H9 (cell line): Measurements from ENCODE around the gene KIF21A. TPM values are rescaled to one million over a fixed set of nuclear protein-coding genes. Genes with fewer than 3 reads are reported as not detected.

Source experiments
- DNase-seq: peaks from one replicate; pipeline ENCODE4 v3.0.0-alpha.2; 2017
- H2AFZ ChIP-seq: one replicate; pipeline ENCODE4 v1.6.1; 2013; ENCODE audit warnings: mild to moderate bottlenecking, low read length, control low read depth, moderate library complexity
- H2AK5ac ChIP-seq: 2 replicates; pipeline ENCODE4 v1.6.1; 2013; ENCODE audit warnings: low read length, control low read depth, mixed read lengths; ENCODE audit not compliant: insufficient read length
- H2BK120ac ChIP-seq: one replicate; pipeline ENCODE4 v1.6.1; 2013; ENCODE audit warnings: low read depth, mild to moderate bottlenecking, low read length, control low read depth, inconsistent platforms; ENCODE audit not compliant: poor library complexity, severe bottlenecking
- H2BK12ac ChIP-seq: 2 replicates; pipeline ENCODE4 v1.6.1; 2013; ENCODE audit warnings: low read length, control low read depth, mixed read lengths, low read depth; ENCODE audit not compliant: insufficient read length
- H2BK15ac ChIP-seq: 2 replicates; pipeline ENCODE4 v1.6.1; 2013; ENCODE audit warnings: low read depth, low read length, control low read depth
- H2BK20ac ChIP-seq: one replicate; pipeline ENCODE4 v1.6.1; 2013; ENCODE audit warnings: low read depth, mild to moderate bottlenecking, low read length, control low read depth, inconsistent platforms; ENCODE audit not compliant: poor library complexity, severe bottlenecking
- H2BK5ac ChIP-seq: 2 replicates; pipeline ENCODE4 v1.6.1; 2013; ENCODE audit warnings: low read length, control low read depth, mixed read lengths; ENCODE audit not compliant: insufficient read length
- H3K14ac ChIP-seq: 2 replicates; pipeline ENCODE4 v1.6.1; 2013; ENCODE audit warnings: low read length, control low read depth; ENCODE audit not compliant: insufficient read depth
- H3K18ac ChIP-seq: 2 replicates; pipeline ENCODE4 v1.6.1; 2013; ENCODE audit warnings: low read depth, mild to moderate bottlenecking, mixed read lengths, low read length, control low read depth; ENCODE audit not compliant: insufficient read length
- H3K23ac ChIP-seq: 2 replicates; pipeline ENCODE4 v1.6.1; 2013; ENCODE audit warnings: low read length, control low read depth, mixed read lengths, low read depth; ENCODE audit not compliant: insufficient read length
- H3K23me2 ChIP-seq: 2 replicates; pipeline ENCODE4 v1.6.1; 2013; ENCODE audit warnings: low read depth, mild to moderate bottlenecking, mixed read lengths, low read length, control low read depth; ENCODE audit not compliant: insufficient read length, poor library complexity, severe bottlenecking
- H3K27ac ChIP-seq: 2 replicates; pipeline ENCODE4 v1.5.1; 2013; ENCODE audit warnings: low read length, control low read depth, mixed read lengths, low read depth; ENCODE audit not compliant: insufficient read length
- H3K27me3 ChIP-seq: 2 replicates; pipeline ENCODE4 v1.6.1; 2013; ENCODE audit warnings: low read length, control low read depth, inconsistent platforms; ENCODE audit not compliant: insufficient read depth
- H3K4ac ChIP-seq: 2 replicates; pipeline ENCODE4 v1.6.1; 2013; ENCODE audit warnings: low read depth, mild to moderate bottlenecking, control low read depth, inconsistent platforms, low read length, moderate library complexity
- H3K4me1 ChIP-seq: 2 replicates; pipeline ENCODE4 v1.6.1; 2013; ENCODE audit warnings: low read length, control low read depth, inconsistent platforms; ENCODE audit not compliant: insufficient read depth
- H3K4me2 ChIP-seq: 2 replicates; pipeline ENCODE4 v1.6.1; 2013; ENCODE audit warnings: low read length, control low read depth, mixed read lengths; ENCODE audit not compliant: insufficient read length, insufficient read depth
- H3K56ac ChIP-seq: 2 replicates; pipeline ENCODE4 v1.6.1; 2013; ENCODE audit warnings: low read depth, mild to moderate bottlenecking, mixed read lengths, low read length, control low read depth; ENCODE audit not compliant: insufficient read length
- H3K79me1 ChIP-seq: 2 replicates; pipeline ENCODE4 v1.6.1; 2013; ENCODE audit warnings: low read depth, mild to moderate bottlenecking, moderate library complexity, low read length, control low read depth, inconsistent platforms; ENCODE audit not compliant: insufficient read depth, poor library complexity, severe bottlenecking
- H3K79me2 ChIP-seq: 2 replicates; pipeline ENCODE4 v1.6.1; 2013; ENCODE audit warnings: low read length, control low read depth, inconsistent platforms; ENCODE audit not compliant: insufficient read depth
- H3K9ac ChIP-seq: 2 replicates; pipeline ENCODE4 v1.6.1; 2013; ENCODE audit warnings: low read length, control low read depth, mixed read lengths; ENCODE audit not compliant: insufficient read length; ENCODE audit errors: extremely low read depth
- H3K9me3 ChIP-seq: one replicate; pipeline ENCODE4 v1.6.1; 2013; ENCODE audit warnings: low read depth, low read length, inconsistent platforms; ENCODE audit not compliant: control insufficient read depth
- H3T11ph ChIP-seq: one replicate; pipeline ENCODE4 v1.6.1; 2013; ENCODE audit warnings: mild to moderate bottlenecking, low read length, control low read depth, inconsistent platforms
- H4K20me1 ChIP-seq: one replicate; pipeline ENCODE4 v1.6.1; 2013; ENCODE audit not compliant: control insufficient read depth, insufficient read length, insufficient read depth
- H4K5ac ChIP-seq: 2 replicates; pipeline ENCODE4 v1.6.1; 2013; ENCODE audit warnings: low read depth, mild to moderate bottlenecking, mixed read lengths, low read length, control low read depth; ENCODE audit not compliant: insufficient read length
- H4K8ac ChIP-seq: replicated peaks from 2 replicates; pipeline ENCODE4 v1.6.1; 2013; ENCODE audit warnings: low read length, control low read depth, mixed read lengths, low read depth; ENCODE audit not compliant: insufficient read length
- H4K91ac ChIP-seq: 2 replicates; pipeline ENCODE4 v1.6.1; 2013; ENCODE audit warnings: low read depth, mild to moderate bottlenecking, moderate library complexity, mixed read lengths, low read length, control low read depth; ENCODE audit not compliant: insufficient read length
- H3K27ac Mint-ChIP-seq, 3 experiments: 2 replicates in 2 of 3; 3 replicates in 1 of 3; pipeline ENCODE4 v1.8.0; 2020 to 2021; ENCODE audit warnings: mixed read lengths in 3 of 3, mild to moderate bottlenecking in 1 of 3, moderate library complexity in 1 of 3
- H3K27me3 Mint-ChIP-seq: 2 replicates; pipeline ENCODE4 v1.8.0; 2021; ENCODE audit warnings: low read depth, mild to moderate bottlenecking, moderate library complexity, mixed read lengths
- H3K36me3 Mint-ChIP-seq, 3 experiments: 2 replicates in 2 of 3; 3 replicates in 1 of 3; pipeline ENCODE4 v1.8.0; 2020 to 2021; ENCODE audit warnings: low read depth in 3 of 3, mixed read lengths in 3 of 3; ENCODE audit not compliant: insufficient read depth in 1 of 3
- H3K4me1 Mint-ChIP-seq, 2 experiments: 2 replicates each; pipeline ENCODE4 v1.8.0; 2020; ENCODE audit warnings: mixed read lengths in 2 of 2
- H3K4me3 Mint-ChIP-seq, 2 experiments: 2 replicates in 1 of 2; 3 replicates in 1 of 2; pipeline ENCODE4 v1.8.0; 2020 to 2021; ENCODE audit warnings: mild to moderate bottlenecking in 2 of 2, mixed read lengths in 2 of 2, moderate library complexity in 1 of 2
- H3K9me3 Mint-ChIP-seq, 2 experiments: 2 replicates in 1 of 2; 3 replicates in 1 of 2; pipeline ENCODE4 v1.8.0; 2020; ENCODE audit warnings: mild to moderate bottlenecking in 2 of 2, mixed read lengths in 2 of 2, moderate library complexity in 1 of 2
- CTCF ChIP-seq: fragments of 200-600 bp; sonication (generic); conservative IDR thresholded peaks from 3 replicates; pipeline ENCODE4 v1.8.0; 2021; ENCODE audit warnings: antibody characterized with exemption, mild to moderate bottlenecking
- WGBS: extraction: QIAGEN DNeasy Blood & Tissue Kit; methylation state at CpG from one replicate; pipeline ENCODE4 v1.1.7; 2013; ENCODE audit warnings: missing lambda C conversion rate, low lambda C conversion rate, mixed read lengths; ENCODE audit not compliant: insufficient read length; ENCODE audit errors: extremely low coverage; 5-methylcytosine and 5-hydroxymethylcytosine counted together
- total RNA-seq: library from RNA; stranded (reverse); gene quantifications from 2 replicates; pipeline ENCODE4 v1.2.1, GENCODE V29; 2021

KIF21A gene
- total RNA-seq, 1 experiment from 2014 or later: 17.2 TPM

- no peak overlapping the region for H4K5ac ChIP-seq
- no peak overlapping the region for H3K56ac ChIP-seq
- no peak overlapping the region for H3T11ph ChIP-seq
- no peak overlapping the region for H3K9ac ChIP-seq
- no peak for TF ChIP-seq CTCF
- no peaks in the 10 kb centered on the region for H3K79me1 ChIP-seq
- H2BK15ac ChIP-seq: no peak overlapping the region
- no peaks in the 10 kb centered on the region for H3K27me3 ChIP-seq
- peaks cover 0 to 7% of the 10 kb centered on the region in 2 experiments; a peak in 3 of 4 replicates for H3K4me1 Mint-ChIP-seq
- no peak for DNase-seq
- H3K27ac Mint-ChIP-seq: no peak overlapping the region
- H3K9me3 Mint-ChIP-seq: no peaks in the 10 kb centered on the region
- H3K9me3 ChIP-seq: no peaks in the 10 kb centered on the region
- H3K36me3 Mint-ChIP-seq: peaks cover 3 to 15% (median 7%) of the 10 kb centered on the region in 3 experiments; a peak in 5 of 7 replicates
- no peak overlapping the region for H2BK12ac ChIP-seq
- no peak overlapping the region for H3K4ac ChIP-seq
- H3K18ac ChIP-seq: no peak overlapping the region
- H3K27me3 Mint-ChIP-seq: no peaks in the 10 kb centered on the region
- no peak overlapping the region for H3K4me2 ChIP-seq
- no peak overlapping the region for H2AFZ ChIP-seq
- no peak overlapping the region for H3K23ac ChIP-seq
- H2BK5ac ChIP-seq: no peak overlapping the region
- H2BK120ac ChIP-seq: no peak overlapping the region
- H3K79me2 ChIP-seq: no peaks in the 10 kb centered on the region
- no peak overlapping the region for H3K27ac ChIP-seq
- H3K14ac ChIP-seq: no peak overlapping the region
- H4K20me1 ChIP-seq: no peaks in the 10 kb centered on the region
- H4K8ac ChIP-seq: no peak overlapping the region
- H4K91ac ChIP-seq: no peak overlapping the region
- H3K23me2 ChIP-seq: no peaks in the 10 kb centered on the region
- no peaks in the 10 kb centered on the region for H3K4me1 ChIP-seq
- no peak overlapping the region for H2BK20ac ChIP-seq
- no CpG with 5 or more reads among the region's 1 CpG for WGBS
- no peak overlapping the region for H3K4me3 Mint-ChIP-seq
- no peak overlapping the region for H2AK5ac ChIP-seq
Observed at GRCh38 chr12:39297891-39298290, 145.0 kb downstream of the KIF21A start.
